ENCODE results near the gene SNAPC4. TPM values are rescaled to one million over a fixed set of nuclear protein-coding genes. Genes with fewer than 3 reads are reported as not detected.
A peak's percentile ranks its signal among the peaks of the same experiment; 100 is the strongest.
"Not testable (repeated sequence)": the region's sequence is repeated elsewhere in the genome, so short reads cannot be mapped to it uniquely, and the experiment has no call there.

SNAPC4 gene
- polyA plus RNA-seq, 2 of the 4 experiments (the other 2 are of a cell fraction): 2.7 to 10.3 TPM

DNA sequence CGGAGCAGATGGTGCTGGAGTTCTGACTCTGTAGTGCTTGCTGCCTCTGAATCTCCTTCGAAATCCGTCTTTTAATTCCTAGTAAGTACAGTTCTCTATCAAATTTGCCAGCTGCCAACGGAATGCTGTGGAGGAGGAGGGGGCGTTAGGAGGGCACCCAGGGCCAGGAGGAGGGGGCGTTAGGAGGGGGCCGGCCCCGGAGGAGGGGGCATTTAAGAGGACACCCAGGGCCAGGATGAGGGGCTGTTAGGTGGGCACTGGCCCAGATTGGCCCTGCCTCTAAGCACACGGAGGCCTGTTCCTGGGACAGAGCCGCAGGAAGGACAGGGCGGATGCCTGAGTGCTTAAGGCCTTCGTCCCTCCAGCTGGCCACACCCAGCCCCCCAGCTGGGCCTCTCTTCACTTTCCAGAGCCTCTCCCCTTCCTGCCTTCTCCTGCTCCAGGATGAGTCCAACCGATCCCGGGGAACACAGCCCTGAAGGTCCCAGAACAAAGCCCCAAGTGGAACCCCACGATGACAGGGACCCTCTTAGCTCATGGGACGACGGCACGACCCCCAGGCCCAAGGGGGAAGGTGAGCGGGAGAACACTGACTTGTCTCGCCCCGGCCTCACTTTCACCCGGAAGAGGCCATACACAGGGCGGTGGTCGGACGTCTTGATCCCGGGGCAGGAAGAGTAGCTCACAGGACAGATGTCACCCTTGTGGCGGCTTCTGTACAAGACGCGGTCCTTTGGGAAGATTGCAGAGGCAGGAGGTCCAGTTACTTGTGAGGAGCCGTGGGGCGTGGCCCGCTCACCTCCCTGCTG is 29.9 kb upstream of the SNAPC4 start:
- Histone ChIP-seq H3K4me1 (no peaks in the 10 kb centered on the region), H3K4me2 (no peak overlapping the region), H3K4me3 (no peak overlapping the region), H3K9me3 (no peaks in the 10 kb centered on the region), H3K27ac (no peak overlapping the region)
- TF ChIP-seq HOXB13 (CRISPR knock-in tag; IDR thresholded peaks at IDR 0.05; ENCODE audit: low read depth): no peak
- TF ChIP-seq CHD2 (IDR thresholded peaks at IDR 0.05; ENCODE audit: low read length, partially characterized antibody): no peak
- no peak for TF ChIP-seq POLR2AphosphoS2 (conservative IDR thresholded peaks at IDR 0.05; ENCODE audit: low read length)
- TF ChIP-seq JUN (IDR thresholded peaks at IDR 0.05): no peak
- TF ChIP-seq POLR2A (IDR thresholded peaks at IDR 0.05; ENCODE audit: low read length): no peak
- no peak for TF ChIP-seq MAFK (IDR thresholded peaks at IDR 0.05; ENCODE audit: partially characterized antibody)
- TF ChIP-seq ZSCAN20 (CRISPR knock-in tag; IDR thresholded peaks at IDR 0.05): no peak
- TF ChIP-seq RFX5 (IDR thresholded peaks at IDR 0.05): no peak
- FAIRE-seq: no peak
- WGBS (ENCODE audit: missing lambda C conversion rate): 84% methylated on average over 30 of the region's 32 CpGs
- CTCF ChIA-PET: interaction anchor here (1.0 to 1.8 kb wide), 5 partner anchors 9 to 202 kb away, joined by 3 to 6 read pairs (median 4); no protein-coding TSS in a partner anchor
- ATAC-seq: peak; percentile 37 to 55; a peak in 5 of 6 replicates
- POLR2A ChIA-PET: no interaction called here
- peak in 1 of 2 experiments; percentile 32 for DNase-seq (ENCODE audit: low read depth in 1 of 2, low spot score in 1 of 2)

DNA sequence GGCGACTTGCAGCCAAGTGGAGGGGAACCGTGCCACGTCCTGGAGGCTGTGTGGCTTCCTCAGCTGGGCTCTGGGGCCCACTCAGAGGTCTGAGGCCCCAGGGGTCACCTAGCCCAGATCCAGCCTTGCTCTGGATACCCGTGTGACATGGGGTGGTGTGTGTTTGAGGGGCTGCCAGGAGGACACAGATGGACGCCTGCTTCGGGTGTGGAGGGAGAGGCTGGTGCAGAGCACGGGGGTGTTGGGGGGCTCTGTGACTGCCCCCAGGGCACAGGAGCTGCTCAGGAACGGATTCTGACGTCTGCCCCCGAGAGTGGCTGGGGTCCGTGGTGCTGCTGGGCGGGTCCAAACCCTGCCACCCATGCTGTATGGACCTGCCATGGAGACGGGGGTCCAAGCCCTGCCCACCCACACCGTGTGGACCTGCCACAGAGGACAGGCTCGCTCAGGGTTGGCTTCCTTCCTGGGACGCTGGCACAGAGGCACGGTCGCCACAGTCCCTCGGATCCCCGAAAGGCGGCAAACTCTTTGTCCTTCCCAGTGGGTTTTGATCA is 29.2 kb upstream of the SNAPC4 start:
- DNase-seq (ENCODE audit: low read depth in 1 of 2, low spot score in 1 of 2) (no peak), ATAC-seq (no peak; a peak in 1 of 6 replicates), FAIRE-seq (no peak)
- no peaks in the 10 kb centered on the region for H3K4me1 ChIP-seq
- ChIA-PET POLR2A (no interaction called here), CTCF (interaction anchor here (1.0 to 1.8 kb wide), 4 partner anchors 9 to 202 kb away, joined by 3 to 6 read pairs (median 5); no protein-coding TSS in a partner anchor)
- no peak overlapping the region for H3K4me2 ChIP-seq
- H3K27ac ChIP-seq: no peak overlapping the region
- no peak overlapping the region for H3K4me3 ChIP-seq
- 93% methylated on average over 14 of the region's 21 CpGs for WGBS (ENCODE audit: missing lambda C conversion rate)
- TF ChIP-seq FOSB (CRISPR knock-in tag; IDR thresholded peaks at IDR 0.05): no peak
- no peak for TF ChIP-seq SREBF2 (IDR thresholded peaks at IDR 0.05)
- TF ChIP-seq CBX8 (IDR thresholded peaks at IDR 0.05): no peak
- H3K9me3 ChIP-seq: no peaks in the 10 kb centered on the region

DNA sequence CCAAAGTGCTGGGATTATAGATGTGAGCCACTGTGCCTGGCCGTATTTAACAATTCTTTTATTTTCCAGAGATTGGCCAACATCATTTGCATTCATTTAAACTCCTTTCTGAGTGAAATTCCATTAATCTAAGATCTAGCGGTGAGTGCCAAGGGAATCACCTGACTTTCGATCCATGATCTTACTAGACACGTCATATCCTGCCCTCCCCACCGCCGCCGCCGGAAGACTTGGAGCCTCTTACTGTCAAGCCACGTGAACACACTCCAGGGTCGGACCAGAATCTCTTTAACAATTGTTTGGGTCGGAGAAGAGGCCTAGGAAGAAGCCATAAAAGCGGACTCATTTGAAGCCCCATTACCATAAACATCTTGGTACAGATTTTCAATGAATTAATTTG is 26.8 kb upstream of the SNAPC4 start:
- Histone ChIP-seq H3K4me1 (no peaks in the 10 kb centered on the region), H3K9me3 (no peaks in the 10 kb centered on the region), H3K4me3 (no peak overlapping the region), H3K27ac (no peak overlapping the region), H3K4me2 (no peak overlapping the region)
- TF ChIP-seq CEBPB (IDR thresholded peaks at IDR 0.05) (no peak), FOSB (CRISPR knock-in tag; IDR thresholded peaks at IDR 0.05) (no peak), BHLHE40 (IDR thresholded peaks at IDR 0.05; ENCODE audit: low read depth, low read length) (no peak), EHMT2 (IDR thresholded peaks at IDR 0.05; ENCODE audit: low read depth) (no peak), RNF2 (IDR thresholded peaks at IDR 0.05; ENCODE audit: borderline replicate concordance, low read depth) (no peak), FOSL2 (IDR thresholded peaks at IDR 0.05) (no peak), FOSL2 (CRISPR knock-in tag; IDR thresholded peaks at IDR 0.05) (no peak), HOXA7 (CRISPR knock-in tag; IDR thresholded peaks at IDR 0.05) (no peak), CHD2 (IDR thresholded peaks at IDR 0.05; ENCODE audit: low read length, partially characterized antibody) (no peak), EP300 (IDR thresholded peaks at IDR 0.05) (no peak), MAFK (IDR thresholded peaks at IDR 0.05; ENCODE audit: partially characterized antibody) (no peak), ZNF302 (CRISPR knock-in tag; IDR thresholded peaks at IDR 0.05) (no peak), RFX5 (IDR thresholded peaks at IDR 0.05) (no peak), NR3C1 (IDR thresholded peaks at IDR 0.05) (no peak), CHD4 (IDR thresholded peaks at IDR 0.05; ENCODE audit: borderline replicate concordance) (no peak), FOXS1 (CRISPR knock-in tag; IDR thresholded peaks at IDR 0.05) (no peak), KDM5A (IDR thresholded peaks at IDR 0.05) (no peak), HEYL (CRISPR knock-in tag; IDR thresholded peaks at IDR 0.05) (no peak)
- TF ChIP-seq, protein P1, sequence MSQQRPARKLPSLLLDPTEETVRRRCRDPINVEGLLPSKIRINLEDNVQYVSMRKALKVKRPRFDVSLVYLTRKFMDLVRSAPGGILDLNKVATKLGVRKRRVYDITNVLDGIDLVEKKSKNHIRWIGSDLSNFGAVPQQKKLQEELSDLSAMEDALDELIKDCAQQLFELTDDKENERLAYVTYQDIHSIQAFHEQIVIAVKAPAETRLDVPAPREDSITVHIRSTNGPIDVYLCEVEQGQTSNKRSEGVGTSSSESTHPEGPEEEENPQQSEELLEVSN (IDR thresholded peaks at IDR 0.05; ENCODE audit: borderline replicate concordance, low read depth): no peak
- TF ChIP-seq, protein P2, sequence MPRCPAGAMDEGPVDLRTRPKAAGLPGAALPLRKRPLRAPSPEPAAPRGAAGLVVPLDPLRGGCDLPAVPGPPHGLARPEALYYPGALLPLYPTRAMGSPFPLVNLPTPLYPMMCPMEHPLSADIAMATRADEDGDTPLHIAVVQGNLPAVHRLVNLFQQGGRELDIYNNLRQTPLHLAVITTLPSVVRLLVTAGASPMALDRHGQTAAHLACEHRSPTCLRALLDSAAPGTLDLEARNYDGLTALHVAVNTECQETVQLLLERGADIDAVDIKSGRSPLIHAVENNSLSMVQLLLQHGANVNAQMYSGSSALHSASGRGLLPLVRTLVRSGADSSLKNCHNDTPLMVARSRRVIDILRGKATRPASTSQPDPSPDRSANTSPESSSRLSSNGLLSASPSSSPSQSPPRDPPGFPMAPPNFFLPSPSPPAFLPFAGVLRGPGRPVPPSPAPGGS (IDR thresholded peaks at IDR 0.05): no peak
- TF ChIP-seq, protein P3, sequence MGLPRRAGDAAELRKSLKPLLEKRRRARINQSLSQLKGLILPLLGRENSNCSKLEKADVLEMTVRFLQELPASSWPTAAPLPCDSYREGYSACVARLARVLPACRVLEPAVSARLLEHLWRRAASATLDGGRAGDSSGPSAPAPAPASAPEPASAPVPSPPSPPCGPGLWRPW (IDR thresholded peaks at IDR 0.05): no peak
- no peak for DNase-seq (ENCODE audit: low read depth in 1 of 2, low spot score in 1 of 2)
- ChIA-PET CTCF (interaction anchor here (0.6 to 1.8 kb wide), 3 partner anchors 10 to 16 kb away, joined by 3 to 5 read pairs (median 3); no protein-coding TSS in a partner anchor), POLR2A (no interaction called here)
- no peak for ATAC-seq
- no peak for FAIRE-seq
- WGBS (ENCODE audit: missing lambda C conversion rate): 94% methylated on average over 12 of the region's 12 CpGs

DNA sequence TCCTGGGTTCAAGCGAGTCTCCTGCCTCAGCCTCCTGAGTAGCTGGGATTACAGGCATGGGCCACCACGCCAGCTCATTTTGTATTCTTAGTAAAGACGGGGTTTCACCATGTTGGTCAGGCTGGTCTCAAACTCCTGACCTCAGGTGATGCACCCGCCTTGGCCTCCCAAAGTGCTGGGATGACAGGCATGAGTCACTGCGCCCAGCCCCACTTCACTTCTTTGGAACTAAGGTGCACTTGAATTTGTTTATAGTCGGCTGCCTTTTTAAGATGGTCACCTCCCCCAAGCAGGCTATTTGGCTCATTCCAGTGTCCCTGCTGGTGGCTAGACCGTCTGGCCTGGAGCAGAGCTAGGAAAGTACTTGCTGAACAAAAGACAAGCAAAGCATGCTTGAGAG is 25.4 kb upstream of the SNAPC4 start:
- ChIA-PET POLR2A (interaction anchor here (1.1 kb wide), 2 partner anchors 24 to 200 kb away, joined by 4 read pairs; no protein-coding TSS in a partner anchor), CTCF (interaction anchor here (0.8 to 3.9 kb wide), 6 partner anchors 9 to 33 kb away, joined by 3 to 30 read pairs (median 6); partner anchors contain the start of gene INPP5E)
- 70% methylated on average over 7 of the region's 7 CpGs for WGBS (ENCODE audit: missing lambda C conversion rate)
- H3K4me1 ChIP-seq; H3K9me3 ChIP-seq; ATAC-seq; DNase-seq (ENCODE audit: low read depth in 1 of 2, low spot score in 1 of 2); H3K4me2 ChIP-seq; H3K27ac ChIP-seq; FAIRE-seq; H3K4me3 ChIP-seq: not testable (repeated sequence)

Measured in A549 (cell line).